HCT116 (cell line): ENCODE data around the gene CCDC120. TPM values are rescaled to one million over a fixed set of nuclear protein-coding genes. Genes with fewer than 3 reads are reported as not detected.

Experiments used
- ATAC-seq: fragments of 200-7000 bp; cut with Tn5 transposase; 2 replicates; pipeline ENCODE4 v1.9.1; 2020; ENCODE audit warnings: mild to moderate bottlenecking, moderate library complexity
- BruUV-seq: library from RNA; stranded (reverse); fragments of 400-500 nt; replicated peaks from 2 replicates; lab custom pipeline; 2021; lab: Mats Ljungman, UMichigan
- CTCF ChIA-PET: fragments of 300-600 bp; sonication (Branson Sonifier 250); formaldehyde crosslinking; loops from one replicate; lab custom pipeline; 2021; ENCODE audit warnings: antibody characterized with exemption; lab: Charles Lee
- POLR2A ChIA-PET: fragments of 300-600, 350-600 bp; sonication (Branson Sonifier 250); formaldehyde crosslinking; loops from one replicate; lab custom pipeline; 2021; ENCODE audit warnings: antibody characterized with exemption; lab: Charles Lee
- RAD21 ChIA-PET, 2 experiments: fragments of 300-600 bp; sonication (Branson Sonifier 250); formaldehyde crosslinking; loops; one replicate each; lab custom pipeline; 2023; ENCODE audit warnings: low total read pairs in 2 of 2; ENCODE audit not compliant: uncharacterized antibody in 2 of 2, unreplicated experiment in 2 of 2, low non-redundant PET in 1 of 2; lab: Charles Lee
- DNase-seq: peaks from one replicate; pipeline ENCODE4 v3.0.0-alpha.2; 2010; ENCODE audit warnings: low read depth, low spot score
- H2AFZ ChIP-seq: fragments of 200-600 bp; shearing (Covaris generic), sonication (generic); 2 replicates; pipeline ENCODE4 v1.6.1; 2017; ENCODE audit warnings: low read depth, mixed run types, mixed read lengths, antibody characterized with exemption, low read length; ENCODE audit not compliant: poor library complexity, severe bottlenecking
- H3K27ac ChIP-seq: 2 replicates; pipeline ENCODE4 v1.5.1; 2012; ENCODE audit warnings: low read depth, low read length
- H3K27me3 ChIP-seq: fragments of 200-600 bp; sonication (generic); 2 replicates; pipeline ENCODE4 v1.6.1; 2016; ENCODE audit warnings: mixed run types, low read length, mixed read lengths; ENCODE audit not compliant: insufficient read depth
- H3K36me3 ChIP-seq, 2 experiments: fragments of 200-500 bp in 1 of 2; fragments of 200-600 bp in 1 of 2; sonication (Bioruptor generic) in 1 of 2; sonication (generic) in 1 of 2; 2 replicates each; pipeline versions ENCODE4 v1.5.1 to v1.6.1; 2014 to 2016; ENCODE audit warnings: low read length in 2 of 2, inconsistent platforms in 1 of 2, mixed read lengths in 1 of 2, mixed run types in 1 of 2; ENCODE audit not compliant: insufficient read depth in 2 of 2, control insufficient read depth in 1 of 2
- H3K4me1 ChIP-seq, 2 experiments: fragments of 200-600 bp in 1 of 2; sonication (generic) in 1 of 2; 2 replicates each; pipeline versions ENCODE4 v1.5.1 to v1.6.1; 2012 to 2017; ENCODE audit warnings: low read length in 2 of 2, inconsistent platforms in 1 of 2, mild to moderate bottlenecking in 1 of 2, mixed read lengths in 1 of 2, mixed run types in 1 of 2, moderate library complexity in 1 of 2; ENCODE audit not compliant: insufficient read depth in 2 of 2, control insufficient read depth in 1 of 2
- H3K4me2 ChIP-seq: fragments of 200-600 bp; sonication (generic); 2 replicates; pipeline ENCODE4 v1.6.1; 2017; ENCODE audit warnings: mixed run types, low read length, mixed read lengths
- H3K4me3 ChIP-seq, 2 experiments: fragments of 200-600 bp in 1 of 2; sonication (generic) in 1 of 2; replicated peaks in 1 of 2; 2 replicates each; pipeline ENCODE4 v1.5.1; 2011 to 2016; ENCODE audit warnings: low read length in 2 of 2, control low read depth in 1 of 2, low read depth in 1 of 2, mild to moderate bottlenecking in 1 of 2, mixed read lengths in 1 of 2, mixed run types in 1 of 2
- H3K79me2 ChIP-seq: fragments of 200-600 bp; sonication (generic); 2 replicates; pipeline ENCODE4 v1.6.1; 2017; ENCODE audit warnings: mild to moderate bottlenecking, mixed run types, low read length, moderate library complexity, mixed read lengths; ENCODE audit not compliant: insufficient read depth
- H3K9ac ChIP-seq: fragments of 200-600 bp; sonication (generic); 2 replicates; pipeline ENCODE4 v1.6.1; 2016; ENCODE audit warnings: low read length, mixed read lengths
- H3K9me2 ChIP-seq: fragments of 200-600 bp; sonication (generic), shearing (Covaris generic); 2 replicates; pipeline ENCODE4 v1.6.1; 2017; ENCODE audit warnings: mixed run types, mild to moderate bottlenecking, moderate library complexity; ENCODE audit not compliant: insufficient read depth
- H3K9me3 ChIP-seq, 2 experiments: fragments of 200-500 bp in 1 of 2; fragments of 200-600 bp in 1 of 2; sonication (Bioruptor generic) in 1 of 2; sonication (generic) in 1 of 2; 2 replicates each; pipeline ENCODE4 v1.6.1; 2014 to 2017; ENCODE audit warnings: low read length in 2 of 2, mixed read lengths in 2 of 2, inconsistent platforms in 1 of 2, low read depth in 1 of 2, mild to moderate bottlenecking in 1 of 2, mixed run types in 1 of 2, moderate library complexity in 1 of 2; ENCODE audit not compliant: control insufficient read depth in 1 of 2, insufficient read depth in 1 of 2
- H4K20me1 ChIP-seq: fragments of 200-600 bp; sonication (generic), shearing (Covaris generic); 2 replicates; pipeline ENCODE4 v1.6.1; 2017; ENCODE audit warnings: mixed run types, mild to moderate bottlenecking, moderate library complexity; ENCODE audit not compliant: insufficient read depth
- CBX3 ChIP-seq: IDR thresholded peaks from 2 replicates; pipeline ENCODE4 v1.6.1; 2012; ENCODE audit warnings: low read depth
- CEBPB ChIP-seq: IDR thresholded peaks from 2 replicates; pipeline ENCODE4 v1.6.1; 2012; ENCODE audit warnings: low read depth
- CTCF ChIP-seq, 3 experiments: fragments of 200-600 bp in 1 of 3; sonication (generic) in 1 of 3; IDR thresholded peaks in 2 of 3; conservative IDR thresholded peaks in 1 of 3; 2 replicates each; pipeline ENCODE4 v1.5.1; 2012 to 2017; ENCODE audit warnings: low read depth in 2 of 3, low read length in 2 of 3, antibody characterized with exemption in 1 of 3, borderline replicate concordance in 1 of 3, control low read depth in 1 of 3, mild to moderate bottlenecking in 1 of 3, mixed read lengths in 1 of 3, mixed run types in 1 of 3, moderate library complexity in 1 of 3; ENCODE audit not compliant: insufficient read depth in 1 of 3
- EGR1 ChIP-seq: IDR thresholded peaks from 2 replicates; pipeline ENCODE4 v1.6.1; 2012; ENCODE audit warnings: low read depth
- SIN3A ChIP-seq: IDR thresholded peaks from 2 replicates; pipeline ENCODE4 v1.6.1; 2012; ENCODE audit warnings: low read depth
- SP1 ChIP-seq: IDR thresholded peaks from 2 replicates; pipeline ENCODE4 v1.6.1; 2012; ENCODE audit warnings: low read depth
- SRF ChIP-seq: IDR thresholded peaks from 2 replicates; pipeline ENCODE4 v1.6.1; 2012; ENCODE audit warnings: low read depth
- YY1 ChIP-seq: IDR thresholded peaks from 2 replicates; pipeline ENCODE4 v1.6.1; 2011; ENCODE audit warnings: low read length, low read depth, moderate library complexity, mild to moderate bottlenecking; ENCODE audit not compliant: insufficient replicate concordance; ENCODE audit errors: extremely low read depth
- ZNF274 ChIP-seq: fragments of 200-500 bp; sonication (Bioruptor generic); IDR thresholded peaks from 2 replicates; pipeline ENCODE4 v1.6.1; 2014; ENCODE audit warnings: mild to moderate bottlenecking, low read depth, low read length, inconsistent platforms
- intact Hi-C: fragments of 100-400 bp; cut with micrococcal nuclease; formaldehyde crosslinking; loops from 2 replicates; pipeline ENCODE4 v1.10.0; 2022
- total RNA-seq: library from RNA; stranded (reverse); gene quantifications from one replicate; pipeline ENCODE4 v1.2.1, GENCODE V29; 2021; ENCODE audit not compliant: unreplicated experiment

The CCDC120 gene
- total RNA-seq, 1 experiment from 2014 or later, result 13.5 TPM

DNA sequence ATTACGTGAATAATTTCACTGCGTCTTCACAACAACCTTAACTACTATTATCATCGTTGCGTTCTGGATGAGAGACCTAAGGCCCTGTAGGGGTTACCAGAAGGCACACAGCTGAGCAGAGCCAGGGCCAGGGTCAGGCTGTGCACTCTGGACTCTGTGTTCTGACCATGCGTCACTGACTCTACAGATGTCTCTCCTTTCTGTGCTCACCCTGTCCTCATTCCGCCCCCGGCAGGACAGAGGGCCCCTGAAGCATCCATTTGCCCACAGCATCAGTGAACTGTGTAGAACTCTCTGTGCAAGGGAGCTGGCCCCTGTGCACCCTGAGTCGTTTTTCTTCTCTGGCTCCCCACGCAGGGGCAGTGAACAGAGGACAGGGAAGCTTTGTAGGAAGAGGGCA is 43.4 kb downstream of the CCDC120 start (continued):
- no peak for TF ChIP-seq CTCF (IDR thresholded peaks at IDR 0.05 in 2 of 3, conservative IDR thresholded peaks at IDR 0.05 in 1 of 3; ENCODE audit: borderline replicate concordance in 1 of 3, insufficient read depth in 1 of 3, low read depth in 2 of 3, low read length in 2 of 3)
- no peak for TF ChIP-seq SRF
- no peak for TF ChIP-seq YY1
- TF ChIP-seq CBX3, result no peak
- TF ChIP-seq CEBPB, result no peak
- TF ChIP-seq EGR1, result no peak

DNA sequence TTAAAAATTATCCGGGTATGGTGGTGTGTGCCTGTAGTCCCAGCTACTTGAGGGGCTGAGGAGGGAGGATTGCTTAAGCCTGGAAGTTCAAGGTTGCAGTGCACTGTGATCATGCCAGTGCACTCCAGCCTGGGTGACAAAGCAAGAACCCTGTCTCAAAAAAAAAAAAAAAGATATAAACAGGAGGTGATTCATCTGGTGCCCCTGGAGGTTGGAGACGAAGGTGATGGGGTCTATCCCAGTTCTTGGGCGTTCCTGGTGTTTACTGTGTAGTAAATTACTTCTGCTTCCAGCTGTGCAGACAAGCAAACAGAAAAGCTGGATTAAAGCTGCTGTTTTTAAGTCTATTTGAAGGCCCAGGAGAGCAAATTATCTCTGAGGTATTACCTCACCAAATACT is 44.8 kb downstream of the CCDC120 start:
- BruUV-seq, result no TSS peak
- no peaks in the 10 kb centered on the region for H4K20me1 ChIP-seq
- H2AFZ ChIP-seq, result no peak overlapping the region
- H3K27ac ChIP-seq, result no peak overlapping the region
- no peaks in the 10 kb centered on the region for H3K36me3 ChIP-seq
- no peaks in the 10 kb centered on the region for H3K79me2 ChIP-seq
- H3K9me3 ChIP-seq, result no peaks in the 10 kb centered on the region
- TF ChIP-seq SP1, result no peak
- no peak for TF ChIP-seq SIN3A
- TF ChIP-seq ZNF274, result no peak
- H3K9ac ChIP-seq, result no peak overlapping the region
- no peak overlapping the region for H3K4me3 ChIP-seq
- ChIA-PET RAD21 (no interaction called here), CTCF (no interaction called here), POLR2A (no interaction called here)
- intact Hi-C loops, result no loop called here
- ATAC-seq (no peak), DNase-seq (no peak)
- H3K9me2 ChIP-seq, result no peaks in the 10 kb centered on the region
- H3K4me2 ChIP-seq, result no peak overlapping the region
- peaks cover 0 to 7% of the 10 kb centered on the region in 2 experiments; a peak in 1 of 4 replicates for H3K4me1 ChIP-seq
- H3K27me3 ChIP-seq, result no peaks in the 10 kb centered on the region
